C4-2B (cell line): ENCODE results near the gene HOXA2.

Experiments
- H3K27ac ChIP-seq: fragments of 450-650 bp; 2 replicates; pipeline ENCODE4 v1.5.1; 2017
- CTCF ChIP-seq: fragments of 450-650 bp; conservative IDR thresholded peaks from 2 replicates; pipeline ENCODE4 v1.5.1; 2017; ENCODE audit warnings: mild to moderate bottlenecking
- ZFX ChIP-seq: fragments of 450-650 bp; IDR thresholded peaks from 2 replicates; pipeline ENCODE4 v1.6.1; 2017

Gene HOXA2

DNA sequence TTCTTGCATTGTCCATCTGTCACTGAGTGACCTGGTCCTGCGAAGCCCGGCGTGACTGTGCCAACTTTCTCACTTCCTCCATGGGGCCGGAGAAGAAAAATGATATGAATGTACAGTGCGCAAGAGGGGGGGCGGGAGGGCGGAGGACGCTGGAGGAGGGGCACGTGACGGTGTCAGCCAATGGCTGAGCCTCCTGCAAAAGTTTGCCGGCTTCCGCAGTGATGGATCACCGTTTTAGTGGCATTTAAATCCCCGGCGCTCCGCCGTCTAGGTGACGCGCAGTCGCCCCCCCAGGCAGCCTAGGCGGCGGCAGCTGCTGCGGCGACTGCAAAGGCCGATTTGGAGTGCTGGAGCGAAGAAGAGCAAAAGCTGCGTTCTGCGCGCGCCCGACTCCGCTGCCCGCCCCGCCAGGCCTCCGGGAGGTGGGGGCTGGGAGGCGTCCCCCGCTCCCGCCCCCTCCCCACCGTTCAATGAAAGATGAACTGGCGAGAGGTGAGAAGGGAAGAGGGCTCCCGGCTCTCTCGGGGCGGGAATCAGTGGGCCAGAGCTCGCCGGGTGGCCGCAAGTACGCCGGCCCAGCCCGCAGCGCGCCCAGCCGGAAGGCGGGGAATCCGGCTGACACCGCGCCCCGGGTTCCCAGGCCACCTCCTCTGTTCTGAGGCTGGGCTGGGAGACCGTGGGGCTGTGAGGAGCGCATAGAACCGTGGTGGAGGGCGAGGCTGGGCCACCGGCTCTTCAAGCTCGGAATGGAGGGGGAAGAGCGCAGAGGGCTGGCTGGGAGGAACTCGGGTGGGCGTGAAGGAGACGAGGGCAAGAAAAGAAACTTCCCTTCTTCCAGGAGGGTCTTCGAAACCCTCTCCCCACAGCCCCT lies 6.4 kb downstream of the HOXA2 start, which contains the start of gene HOXA1:
Gene HOXA1, minus strand, starts transcription at position 104 of the 871 bp plus-strand sequence. Its CDS starts 88 bp downstream, at position 16.
- peak within 1 kb of the TSS; percentile 55 for H3K27ac ChIP-seq
- TF ChIP-seq ZFX (peak; percentile 23; the same call in 1 of the 2 replicates), CTCF (no peak)

- H3K27ac ChIP-seq, result peak overlapping the region; percentile 55; the same call in 1 of the 2 replicates
- TF ChIP-seq ZFX, result no peak
- TF ChIP-seq CTCF, result no peak
Observed at GRCh38 chr7:27095050-27095896, 7.2 kb downstream of the HOXA2 start.

GRCh38 chr7:27094304-27095049 lies 8.0 kb downstream of the HOXA2 start:
- H3K27ac ChIP-seq, result no peak overlapping the region
- TF ChIP-seq ZFX (no peak), CTCF (no peak)

DNA sequence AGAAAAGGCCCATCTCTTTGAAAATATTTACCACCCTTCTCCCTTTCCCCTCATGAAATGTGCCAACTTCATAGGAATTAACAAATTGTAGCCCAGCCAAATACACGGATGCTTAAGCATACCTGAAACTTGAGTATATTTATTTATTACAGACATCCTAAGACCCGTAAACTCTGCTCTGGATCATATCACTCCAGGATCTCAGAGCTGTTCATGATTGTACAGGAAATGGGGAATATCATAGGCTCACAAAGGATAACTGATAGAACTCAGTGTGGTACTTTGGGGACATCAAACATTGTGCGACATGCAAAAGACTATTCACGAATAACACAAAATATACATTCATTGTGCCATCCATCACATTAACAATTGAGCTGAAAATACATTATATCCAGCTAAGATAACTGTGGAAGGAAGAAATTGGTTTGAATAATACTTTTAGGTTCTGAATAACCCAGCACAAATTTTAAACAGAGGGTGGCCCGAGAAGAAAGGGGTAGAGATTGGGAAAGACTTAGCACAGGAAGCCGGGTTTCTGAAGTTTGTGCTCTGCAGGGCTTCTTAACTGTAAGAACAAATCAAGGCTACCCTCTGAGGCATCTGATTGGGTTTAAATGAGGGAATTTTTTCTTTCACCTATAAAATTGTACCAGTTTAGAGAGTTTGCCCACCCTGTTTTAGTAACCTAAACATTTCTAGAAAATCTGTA lies 9.1 kb downstream of the HOXA2 start:
- H3K27ac ChIP-seq, result no peak overlapping the region
- no peak for TF ChIP-seq CTCF
- no peak for TF ChIP-seq ZFX

DNA sequence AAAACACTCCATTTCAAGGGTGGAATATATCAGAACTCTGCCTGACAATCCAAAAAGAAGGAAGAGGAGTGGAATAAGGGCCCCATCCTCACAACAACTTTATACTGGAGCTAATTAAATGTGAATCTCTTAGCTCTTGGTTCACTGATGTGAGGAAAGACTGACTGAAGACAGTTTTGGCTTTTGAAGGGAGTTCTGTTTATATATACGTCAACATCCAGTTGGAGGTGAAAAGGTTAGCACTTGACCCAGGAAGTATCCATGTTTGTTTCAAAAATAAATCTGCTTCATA lies 9.7 kb downstream of the HOXA2 start:
- H3K27ac ChIP-seq, result no peak overlapping the region

More for the DNA sequence above, 9.7 kb downstream of the HOXA2 start:
- no peak for TF ChIP-seq ZFX
- no peak for TF ChIP-seq CTCF
